H9 (cell line): ENCODE data around the gene TEF. TPM values are rescaled to one million over a fixed set of nuclear protein-coding genes. Genes with fewer than 3 reads are reported as not detected.

Experiments used
- DNase-seq: peaks from one replicate; pipeline ENCODE4 v3.0.0-alpha.2; 2017
- H2AFZ ChIP-seq: one replicate; pipeline ENCODE4 v1.6.1; 2013; ENCODE audit warnings: mild to moderate bottlenecking, low read length, control low read depth, moderate library complexity
- H2AK5ac ChIP-seq: 2 replicates; pipeline ENCODE4 v1.6.1; 2013; ENCODE audit warnings: low read length, control low read depth, mixed read lengths; ENCODE audit not compliant: insufficient read length
- H2BK120ac ChIP-seq: one replicate; pipeline ENCODE4 v1.6.1; 2013; ENCODE audit warnings: low read depth, mild to moderate bottlenecking, low read length, control low read depth, inconsistent platforms; ENCODE audit not compliant: poor library complexity, severe bottlenecking
- H2BK12ac ChIP-seq: 2 replicates; pipeline ENCODE4 v1.6.1; 2013; ENCODE audit warnings: low read length, control low read depth, mixed read lengths, low read depth; ENCODE audit not compliant: insufficient read length
- H2BK15ac ChIP-seq: 2 replicates; pipeline ENCODE4 v1.6.1; 2013; ENCODE audit warnings: low read depth, low read length, control low read depth
- H2BK20ac ChIP-seq: one replicate; pipeline ENCODE4 v1.6.1; 2013; ENCODE audit warnings: low read depth, mild to moderate bottlenecking, low read length, control low read depth, inconsistent platforms; ENCODE audit not compliant: poor library complexity, severe bottlenecking
- H2BK5ac ChIP-seq: 2 replicates; pipeline ENCODE4 v1.6.1; 2013; ENCODE audit warnings: low read length, control low read depth, mixed read lengths; ENCODE audit not compliant: insufficient read length
- H3K14ac ChIP-seq: 2 replicates; pipeline ENCODE4 v1.6.1; 2013; ENCODE audit warnings: low read length, control low read depth; ENCODE audit not compliant: insufficient read depth
- H3K18ac ChIP-seq: 2 replicates; pipeline ENCODE4 v1.6.1; 2013; ENCODE audit warnings: low read depth, mild to moderate bottlenecking, mixed read lengths, low read length, control low read depth; ENCODE audit not compliant: insufficient read length
- H3K23ac ChIP-seq: 2 replicates; pipeline ENCODE4 v1.6.1; 2013; ENCODE audit warnings: low read length, control low read depth, mixed read lengths, low read depth; ENCODE audit not compliant: insufficient read length
- H3K23me2 ChIP-seq: 2 replicates; pipeline ENCODE4 v1.6.1; 2013; ENCODE audit warnings: low read depth, mild to moderate bottlenecking, mixed read lengths, low read length, control low read depth; ENCODE audit not compliant: insufficient read length, poor library complexity, severe bottlenecking
- H3K27ac ChIP-seq: 2 replicates; pipeline ENCODE4 v1.5.1; 2013; ENCODE audit warnings: low read length, control low read depth, mixed read lengths, low read depth; ENCODE audit not compliant: insufficient read length
- H3K27me3 ChIP-seq: 2 replicates; pipeline ENCODE4 v1.6.1; 2013; ENCODE audit warnings: low read length, control low read depth, inconsistent platforms; ENCODE audit not compliant: insufficient read depth
- H3K4ac ChIP-seq: 2 replicates; pipeline ENCODE4 v1.6.1; 2013; ENCODE audit warnings: low read depth, mild to moderate bottlenecking, control low read depth, inconsistent platforms, low read length, moderate library complexity
- H3K4me1 ChIP-seq: 2 replicates; pipeline ENCODE4 v1.6.1; 2013; ENCODE audit warnings: low read length, control low read depth, inconsistent platforms; ENCODE audit not compliant: insufficient read depth
- H3K4me2 ChIP-seq: 2 replicates; pipeline ENCODE4 v1.6.1; 2013; ENCODE audit warnings: low read length, control low read depth, mixed read lengths; ENCODE audit not compliant: insufficient read length, insufficient read depth
- H3K56ac ChIP-seq: 2 replicates; pipeline ENCODE4 v1.6.1; 2013; ENCODE audit warnings: low read depth, mild to moderate bottlenecking, mixed read lengths, low read length, control low read depth; ENCODE audit not compliant: insufficient read length
- H3K79me1 ChIP-seq: 2 replicates; pipeline ENCODE4 v1.6.1; 2013; ENCODE audit warnings: low read depth, mild to moderate bottlenecking, moderate library complexity, low read length, control low read depth, inconsistent platforms; ENCODE audit not compliant: insufficient read depth, poor library complexity, severe bottlenecking
- H3K79me2 ChIP-seq: 2 replicates; pipeline ENCODE4 v1.6.1; 2013; ENCODE audit warnings: low read length, control low read depth, inconsistent platforms; ENCODE audit not compliant: insufficient read depth
- H3K9ac ChIP-seq: 2 replicates; pipeline ENCODE4 v1.6.1; 2013; ENCODE audit warnings: low read length, control low read depth, mixed read lengths; ENCODE audit not compliant: insufficient read length; ENCODE audit errors: extremely low read depth
- H3K9me3 ChIP-seq: one replicate; pipeline ENCODE4 v1.6.1; 2013; ENCODE audit warnings: low read depth, low read length, inconsistent platforms; ENCODE audit not compliant: control insufficient read depth
- H3T11ph ChIP-seq: one replicate; pipeline ENCODE4 v1.6.1; 2013; ENCODE audit warnings: mild to moderate bottlenecking, low read length, control low read depth, inconsistent platforms
- H4K20me1 ChIP-seq: one replicate; pipeline ENCODE4 v1.6.1; 2013; ENCODE audit not compliant: control insufficient read depth, insufficient read length, insufficient read depth
- H4K5ac ChIP-seq: 2 replicates; pipeline ENCODE4 v1.6.1; 2013; ENCODE audit warnings: low read depth, mild to moderate bottlenecking, mixed read lengths, low read length, control low read depth; ENCODE audit not compliant: insufficient read length
- H4K8ac ChIP-seq: replicated peaks from 2 replicates; pipeline ENCODE4 v1.6.1; 2013; ENCODE audit warnings: low read length, control low read depth, mixed read lengths, low read depth; ENCODE audit not compliant: insufficient read length
- H4K91ac ChIP-seq: 2 replicates; pipeline ENCODE4 v1.6.1; 2013; ENCODE audit warnings: low read depth, mild to moderate bottlenecking, moderate library complexity, mixed read lengths, low read length, control low read depth; ENCODE audit not compliant: insufficient read length
- H3K27ac Mint-ChIP-seq, 3 experiments: 2 replicates in 2 of 3; 3 replicates in 1 of 3; pipeline ENCODE4 v1.8.0; 2020 to 2021; ENCODE audit warnings: mixed read lengths in 3 of 3, mild to moderate bottlenecking in 1 of 3, moderate library complexity in 1 of 3
- H3K27me3 Mint-ChIP-seq: 2 replicates; pipeline ENCODE4 v1.8.0; 2021; ENCODE audit warnings: low read depth, mild to moderate bottlenecking, moderate library complexity, mixed read lengths
- H3K36me3 Mint-ChIP-seq, 3 experiments: 2 replicates in 2 of 3; 3 replicates in 1 of 3; pipeline ENCODE4 v1.8.0; 2020 to 2021; ENCODE audit warnings: low read depth in 3 of 3, mixed read lengths in 3 of 3; ENCODE audit not compliant: insufficient read depth in 1 of 3
- H3K4me1 Mint-ChIP-seq, 2 experiments: 2 replicates each; pipeline ENCODE4 v1.8.0; 2020; ENCODE audit warnings: mixed read lengths in 2 of 2
- H3K4me3 Mint-ChIP-seq, 2 experiments: 2 replicates in 1 of 2; 3 replicates in 1 of 2; pipeline ENCODE4 v1.8.0; 2020 to 2021; ENCODE audit warnings: mild to moderate bottlenecking in 2 of 2, mixed read lengths in 2 of 2, moderate library complexity in 1 of 2
- H3K9me3 Mint-ChIP-seq, 2 experiments: 2 replicates in 1 of 2; 3 replicates in 1 of 2; pipeline ENCODE4 v1.8.0; 2020; ENCODE audit warnings: mild to moderate bottlenecking in 2 of 2, mixed read lengths in 2 of 2, moderate library complexity in 1 of 2
- WGBS: extraction: QIAGEN DNeasy Blood & Tissue Kit; methylation state at CpG from one replicate; pipeline ENCODE4 v1.1.7; 2013; ENCODE audit warnings: missing lambda C conversion rate, low lambda C conversion rate, mixed read lengths; ENCODE audit not compliant: insufficient read length; ENCODE audit errors: extremely low coverage; 5-methylcytosine and 5-hydroxymethylcytosine counted together
- total RNA-seq: library from RNA; stranded (reverse); gene quantifications from 2 replicates; pipeline ENCODE4 v1.2.1, GENCODE V29; 2021
- TF ChIP-seq, protein P1 (sequence below): fragments of 200-600 bp; sonication (generic); conservative IDR thresholded peaks from 3 replicates; pipeline ENCODE4 v1.8.0; 2021; ENCODE audit warnings: antibody characterized with exemption, mild to moderate bottlenecking

The TEF gene
- total RNA-seq, 1 experiment from 2014 or later = 17.9 TPM

DNA sequence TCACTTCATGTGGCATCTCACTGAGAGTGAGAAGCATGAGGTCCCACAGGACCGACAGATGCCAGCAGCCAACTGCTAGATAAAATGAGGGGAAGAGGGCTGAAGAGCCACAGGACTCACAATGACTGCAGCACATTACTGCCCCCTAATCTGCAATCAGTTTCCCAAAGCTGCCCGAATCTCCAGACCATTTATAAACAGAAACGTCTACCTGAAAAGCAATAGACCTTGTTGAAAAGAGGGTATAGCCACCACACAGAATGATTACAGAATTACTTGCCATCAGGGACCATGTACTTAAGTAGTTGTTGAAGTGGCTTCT lies 12.4 kb upstream of the TEF start:
- Histone ChIP-seq H2BK120ac (no peak overlapping the region), H3K14ac (no peak overlapping the region), H3K56ac (no peak overlapping the region), H3K23ac (no peak overlapping the region), H3T11ph (no peak overlapping the region), H3K18ac (no peak overlapping the region), H2AK5ac (no peak overlapping the region), H2BK5ac (no peak overlapping the region), H3K4me1 (peaks cover under 1% of the 10 kb centered on the region; the same call in 1 of the 2 replicates), H4K20me1 (no peaks in the 10 kb centered on the region), H4K5ac (no peak overlapping the region), H2AFZ (no peak overlapping the region), H4K8ac (no peak overlapping the region), H3K27ac (no peak overlapping the region), H3K4me2 (no peak overlapping the region), H3K4ac (no peak overlapping the region), H3K23me2 (no peaks in the 10 kb centered on the region), H2BK15ac (no peak overlapping the region), H3K79me1 (no peaks in the 10 kb centered on the region), H3K9me3 (no peaks in the 10 kb centered on the region), H3K79me2 (no peaks in the 10 kb centered on the region), H3K9ac (no peak overlapping the region), H2BK20ac (no peak overlapping the region), H3K27me3 (no peaks in the 10 kb centered on the region), H4K91ac (no peak overlapping the region), H2BK12ac (no peak overlapping the region)
- no CpG with 5 or more reads among the region's 3 CpGs for WGBS
- H3K9me3 Mint-ChIP-seq = no peaks in the 10 kb centered on the region
- DNase-seq = no peak
- H3K27me3 Mint-ChIP-seq = peaks cover 9% of the 10 kb centered on the region; the same call in 1 of the 2 replicates
- peaks cover 13 to 22% of the 10 kb centered on the region in 2 experiments for H3K4me1 Mint-ChIP-seq
- TF ChIP-seq, protein P1, sequence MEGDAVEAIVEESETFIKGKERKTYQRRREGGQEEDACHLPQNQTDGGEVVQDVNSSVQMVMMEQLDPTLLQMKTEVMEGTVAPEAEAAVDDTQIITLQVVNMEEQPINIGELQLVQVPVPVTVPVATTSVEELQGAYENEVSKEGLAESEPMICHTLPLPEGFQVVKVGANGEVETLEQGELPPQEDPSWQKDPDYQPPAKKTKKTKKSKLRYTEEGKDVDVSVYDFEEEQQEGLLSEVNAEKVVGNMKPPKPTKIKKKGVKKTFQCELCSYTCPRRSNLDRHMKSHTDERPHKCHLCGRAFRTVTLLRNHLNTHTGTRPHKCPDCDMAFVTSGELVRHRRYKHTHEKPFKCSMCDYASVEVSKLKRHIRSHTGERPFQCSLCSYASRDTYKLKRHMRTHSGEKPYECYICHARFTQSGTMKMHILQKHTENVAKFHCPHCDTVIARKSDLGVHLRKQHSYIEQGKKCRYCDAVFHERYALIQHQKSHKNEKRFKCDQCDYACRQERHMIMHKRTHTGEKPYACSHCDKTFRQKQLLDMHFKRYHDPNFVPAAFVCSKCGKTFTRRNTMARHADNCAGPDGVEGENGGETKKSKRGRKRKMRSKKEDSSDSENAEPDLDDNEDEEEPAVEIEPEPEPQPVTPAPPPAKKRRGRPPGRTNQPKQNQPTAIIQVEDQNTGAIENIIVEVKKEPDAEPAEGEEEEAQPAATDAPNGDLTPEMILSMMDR = no peak
- H3K27ac Mint-ChIP-seq = no peak overlapping the region; a peak in 1 of 7 replicates
- no peaks in the 10 kb centered on the region for H3K36me3 Mint-ChIP-seq
- H3K4me3 Mint-ChIP-seq = no peak overlapping the region
